AG10803 (cell line): ENCODE measurements around the gene BTK.

Experiments used
- DNase-seq: peaks from one replicate; pipeline ENCODE4 v3.0.0; 2010; ENCODE audit warnings: low read depth
- H3K4me3 ChIP-seq: 2 replicates; pipeline ENCODE4 v1.5.1; 2011; ENCODE audit warnings: mild to moderate bottlenecking, low read length, control low read depth
- CTCF ChIP-seq: conservative IDR thresholded peaks from 2 replicates; pipeline ENCODE4 v1.5.1; 2011; ENCODE audit warnings: mild to moderate bottlenecking, low read length, control low read depth, inconsistent platforms

Gene BTK

GRCh38 chrX:101385026-101385684 is 836 bp downstream of the BTK start:
- H3K4me3 ChIP-seq = no peak overlapping the region
- no peak for TF ChIP-seq CTCF
- no peak for DNase-seq

- no peak overlapping the region for H3K4me3 ChIP-seq
- no peak for TF ChIP-seq CTCF
- DNase-seq = no peak
Observed at GRCh38 chrX:101383679-101384205, 2.2 kb downstream of the BTK start.

GRCh38 chrX:101377547-101377946 is 8.4 kb downstream of the BTK start:
- no peak overlapping the region for H3K4me3 ChIP-seq
- TF ChIP-seq CTCF = no peak
- DNase-seq = no peak

GRCh38 chrX:101370888-101371504 is 15.0 kb downstream of the BTK start:
- DNase-seq = no peak
- TF ChIP-seq CTCF = no peak
- H3K4me3 ChIP-seq = no peak overlapping the region

GRCh38 chrX:101369687-101370086 is 16.3 kb downstream of the BTK start:
- DNase-seq = no peak
- TF ChIP-seq CTCF = no peak
- H3K4me3 ChIP-seq = no peak overlapping the region

- TF ChIP-seq CTCF = no peak
- DNase-seq = no peak
- no peak overlapping the region for H3K4me3 ChIP-seq
Observed at GRCh38 chrX:101368800-101369199, 17.2 kb downstream of the BTK start.

- TF ChIP-seq CTCF = no peak
Observed at GRCh38 chrX:101365301-101365795, 20.6 kb downstream of the BTK start.

More at GRCh38 chrX:101365301-101365795, 20.6 kb downstream of the BTK start:
- no peak for DNase-seq
- H3K4me3 ChIP-seq = no peak overlapping the region
